HFF-Myc (cell line): ENCODE measurements around the gene GRK4.

Experiments used
- DNase-seq: peaks from one replicate; pipeline ENCODE4 v3.0.0-alpha.2; 2011; ENCODE audit warnings: low read depth; ENCODE audit errors: extremely low read depth
- H3K4me3 ChIP-seq: replicated peaks from 2 replicates; pipeline ENCODE4 v1.5.1; 2011; ENCODE audit warnings: low read depth, mild to moderate bottlenecking, control low read depth, low read length
- TF ChIP-seq, protein P1 (sequence below): IDR thresholded peaks from 2 replicates; pipeline ENCODE4 v1.5.1; 2012; ENCODE audit warnings: mild to moderate bottlenecking, low read depth, low read length, control low read depth; ENCODE audit errors: missing control alignments

The GRK4 gene

DNA sequence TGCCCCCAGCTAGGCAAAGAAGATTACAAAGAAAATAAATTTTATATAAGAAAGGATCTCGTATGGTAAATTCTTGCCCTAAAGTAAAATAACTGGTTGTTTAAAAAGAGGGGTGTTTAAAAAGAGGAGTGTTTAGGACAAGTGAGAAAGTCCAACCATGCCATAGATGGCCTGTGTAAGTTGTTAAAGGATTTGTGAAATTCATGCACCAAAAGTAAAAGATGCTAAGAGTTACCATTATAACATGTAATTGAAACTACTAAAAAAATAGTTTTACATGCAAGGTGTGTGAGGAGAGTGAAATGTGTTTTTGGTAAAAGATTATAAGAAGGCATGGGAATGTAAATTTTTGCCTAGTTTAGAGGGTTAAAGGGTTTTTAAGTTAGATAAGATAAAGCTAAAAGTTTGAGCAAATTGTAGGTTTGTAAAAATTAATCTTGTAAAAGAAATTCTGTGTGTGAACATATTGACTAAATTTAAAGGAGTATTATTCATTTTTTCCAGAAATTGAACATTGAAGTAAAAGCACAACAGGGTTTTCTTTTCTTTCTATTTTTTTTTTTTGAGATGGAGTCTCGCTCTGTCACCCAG is 90.9 kb downstream of the GRK4 start:
- H3K4me3 ChIP-seq, result no peak overlapping the region
- TF ChIP-seq, protein P1, sequence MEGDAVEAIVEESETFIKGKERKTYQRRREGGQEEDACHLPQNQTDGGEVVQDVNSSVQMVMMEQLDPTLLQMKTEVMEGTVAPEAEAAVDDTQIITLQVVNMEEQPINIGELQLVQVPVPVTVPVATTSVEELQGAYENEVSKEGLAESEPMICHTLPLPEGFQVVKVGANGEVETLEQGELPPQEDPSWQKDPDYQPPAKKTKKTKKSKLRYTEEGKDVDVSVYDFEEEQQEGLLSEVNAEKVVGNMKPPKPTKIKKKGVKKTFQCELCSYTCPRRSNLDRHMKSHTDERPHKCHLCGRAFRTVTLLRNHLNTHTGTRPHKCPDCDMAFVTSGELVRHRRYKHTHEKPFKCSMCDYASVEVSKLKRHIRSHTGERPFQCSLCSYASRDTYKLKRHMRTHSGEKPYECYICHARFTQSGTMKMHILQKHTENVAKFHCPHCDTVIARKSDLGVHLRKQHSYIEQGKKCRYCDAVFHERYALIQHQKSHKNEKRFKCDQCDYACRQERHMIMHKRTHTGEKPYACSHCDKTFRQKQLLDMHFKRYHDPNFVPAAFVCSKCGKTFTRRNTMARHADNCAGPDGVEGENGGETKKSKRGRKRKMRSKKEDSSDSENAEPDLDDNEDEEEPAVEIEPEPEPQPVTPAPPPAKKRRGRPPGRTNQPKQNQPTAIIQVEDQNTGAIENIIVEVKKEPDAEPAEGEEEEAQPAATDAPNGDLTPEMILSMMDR, result no peak
- DNase-seq, result no peak

DNA sequence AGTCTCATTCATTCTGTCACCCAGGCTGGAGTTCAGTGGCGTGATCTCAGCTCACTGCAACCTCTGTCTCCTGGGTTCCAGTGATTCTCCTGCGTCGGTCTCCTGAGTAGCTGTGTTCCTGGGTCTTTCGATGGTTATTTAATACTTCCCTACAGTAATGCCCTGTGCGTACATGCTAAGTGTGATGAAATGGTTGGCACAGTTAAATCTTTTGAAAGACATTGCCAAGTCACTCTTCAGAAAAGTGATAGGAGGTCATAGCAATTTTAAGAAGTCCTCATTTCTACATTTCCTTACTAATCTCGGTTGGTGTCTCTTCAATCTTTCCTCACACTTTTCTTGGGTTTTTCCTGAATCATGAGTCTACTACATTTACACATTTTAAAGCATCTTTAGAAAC is 96.6 kb downstream of the GRK4 start:
- TF ChIP-seq, protein P1, result no peak
- DNase-seq, result no peak
- no peak overlapping the region for H3K4me3 ChIP-seq

DNA sequence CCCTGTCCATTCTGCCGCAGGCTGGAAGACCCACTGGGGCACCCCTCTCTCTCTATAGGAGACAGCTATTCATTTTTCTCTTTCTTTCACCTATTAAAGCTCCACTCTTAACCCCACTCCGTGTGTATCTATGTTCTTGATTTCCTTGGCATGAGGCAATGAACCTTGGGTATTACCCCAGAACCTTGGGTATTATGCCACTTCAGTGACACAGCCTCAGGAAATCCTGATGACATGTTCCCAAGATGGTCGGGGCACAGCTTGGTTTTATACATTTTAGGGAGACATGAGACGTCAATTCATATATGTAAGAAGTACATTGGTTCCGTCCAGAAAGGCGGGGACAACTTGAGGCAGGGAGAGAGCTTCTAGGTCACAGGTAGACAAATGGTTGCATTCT is 97.6 kb downstream of the GRK4 start:
- no peak for DNase-seq
- TF ChIP-seq, protein P1, result no peak
- no peak overlapping the region for H3K4me3 ChIP-seq

DNA sequence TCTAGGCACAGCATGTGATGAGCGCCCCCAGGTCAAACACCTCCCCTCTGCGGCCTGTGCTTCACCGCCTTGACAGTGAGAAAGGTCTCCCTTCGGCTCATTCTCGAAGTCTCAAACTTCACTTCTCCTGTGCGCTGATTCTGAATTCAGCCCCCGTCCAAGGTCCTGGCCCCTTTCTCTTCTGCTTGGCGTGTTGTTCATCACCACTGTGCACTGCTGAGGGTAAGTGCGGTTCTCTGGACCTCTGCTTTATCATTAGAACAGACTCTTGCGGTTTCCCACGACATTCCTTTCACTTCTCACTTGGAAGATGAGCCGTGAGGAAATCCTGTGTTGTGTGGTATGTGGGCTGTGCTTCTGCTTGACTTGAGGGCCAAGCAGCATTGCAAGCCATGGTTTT is 99.1 kb downstream of the GRK4 start:
- TF ChIP-seq, protein P1, result no peak
- DNase-seq, result no peak
- H3K4me3 ChIP-seq, result no peak overlapping the region

DNA sequence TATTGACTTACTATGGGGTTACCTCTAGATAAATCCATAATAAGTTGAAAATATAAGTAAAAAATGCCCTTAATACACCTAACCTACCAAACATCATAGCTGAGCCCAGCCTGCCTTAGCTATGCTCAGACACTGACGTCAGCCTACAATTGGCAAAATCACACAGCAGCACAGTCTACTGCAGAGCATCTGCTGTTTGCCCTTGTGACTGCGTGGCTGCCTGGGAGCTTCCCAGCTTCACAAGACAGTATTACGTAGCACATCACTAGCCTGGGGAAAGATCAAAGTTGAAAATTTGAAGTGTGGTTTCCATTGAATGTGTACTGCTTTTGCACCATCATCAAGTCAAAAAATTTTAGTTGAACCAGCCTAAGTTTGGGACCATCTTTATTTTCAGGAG is 102.2 kb downstream of the GRK4 start:
- TF ChIP-seq, protein P1, result no peak
- no peak overlapping the region for H3K4me3 ChIP-seq
- no peak for DNase-seq

DNA sequence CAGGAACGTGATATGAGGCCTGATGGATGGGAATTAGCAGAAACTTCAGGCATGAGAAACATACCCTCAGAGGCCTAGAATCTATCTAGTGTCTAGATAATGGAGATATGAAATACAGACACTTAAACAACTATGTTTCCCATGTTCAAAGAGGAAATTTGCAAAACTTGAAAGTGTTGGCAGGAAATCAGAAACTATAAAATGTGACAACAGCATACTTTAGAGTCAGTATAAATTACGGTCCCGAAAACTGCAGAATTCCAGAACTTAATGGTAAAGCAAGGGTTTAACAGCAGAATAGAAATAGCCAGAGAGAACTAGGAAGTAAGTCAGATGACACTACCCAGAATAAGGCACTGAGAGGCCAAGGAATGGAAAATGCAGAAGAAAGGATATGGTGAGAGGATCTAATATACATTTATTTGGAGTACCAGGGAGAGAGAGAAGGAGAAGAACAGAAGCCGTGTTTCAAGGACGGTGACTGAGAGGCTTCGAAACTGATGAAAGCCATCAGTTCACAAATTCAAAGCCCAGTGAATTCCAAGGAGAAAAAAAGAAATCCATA is 103.5 kb downstream of the GRK4 start:
- no peak overlapping the region for H3K4me3 ChIP-seq
- TF ChIP-seq, protein P1, result no peak
- no peak for DNase-seq
